ENCODE data around the gene MYL7.

Gene MYL7

DNA sequence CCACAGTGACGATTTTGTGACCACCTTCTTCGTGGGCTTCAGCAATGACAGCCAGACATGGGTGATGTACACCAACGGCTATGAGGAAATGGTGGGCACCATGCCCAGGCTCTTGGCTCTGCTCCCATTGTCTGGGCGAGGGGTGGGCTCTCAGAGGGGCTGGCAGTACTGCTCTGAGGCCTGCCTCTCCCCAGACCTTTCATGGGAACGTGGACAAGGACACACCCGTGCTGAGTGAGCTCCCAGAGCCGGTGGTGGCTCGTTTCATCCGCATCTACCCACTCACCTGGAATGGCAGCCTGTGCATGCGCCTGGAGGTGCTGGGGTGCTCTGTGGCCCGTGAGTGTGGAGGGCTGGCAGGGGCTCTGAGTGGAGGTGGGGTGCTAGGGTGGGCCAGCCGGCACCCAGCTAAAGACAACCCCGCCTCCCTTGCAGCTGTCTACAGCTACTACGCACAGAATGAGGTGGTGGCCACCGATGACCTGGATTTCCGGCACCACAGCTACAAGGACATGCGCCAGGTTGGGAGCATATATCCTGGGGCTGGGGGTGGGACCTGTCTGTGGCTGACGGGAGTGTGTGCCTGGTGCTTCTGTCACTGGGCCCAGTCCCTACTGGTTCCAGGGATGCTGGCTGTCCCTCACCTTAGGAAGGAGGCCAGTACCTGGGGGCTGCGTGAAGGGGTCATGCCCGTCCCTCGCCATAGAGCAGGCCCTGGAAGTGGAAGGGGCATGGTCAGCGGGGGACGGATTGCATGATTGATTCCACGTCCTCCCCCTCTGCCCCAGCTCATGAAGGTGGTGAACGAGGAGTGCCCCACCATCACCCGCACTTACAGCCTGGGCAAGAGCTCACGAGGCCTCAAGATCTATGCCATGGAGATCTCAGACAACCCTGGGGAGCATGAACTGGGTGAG, 30.2 kb downstream of the MYL7 start:
- no peak for DNase-seq

DNA sequence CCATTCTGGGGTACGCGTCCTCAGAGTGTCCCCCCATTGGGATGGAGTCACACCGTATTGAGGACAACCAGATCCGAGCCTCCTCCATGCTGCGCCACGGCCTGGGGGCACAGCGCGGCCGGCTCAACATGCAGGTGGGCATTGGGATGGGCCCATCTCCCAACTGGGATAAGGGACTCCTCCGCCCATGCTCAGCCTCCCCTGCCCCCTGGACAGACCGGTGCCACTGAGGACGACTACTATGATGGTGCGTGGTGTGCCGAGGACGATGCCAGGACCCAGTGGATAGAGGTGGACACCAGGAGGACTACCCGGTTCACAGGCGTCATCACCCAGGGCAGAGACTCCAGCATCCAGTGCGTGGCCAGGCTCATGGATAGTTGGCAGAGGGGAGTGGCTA, 31.1 kb downstream of the MYL7 start:
- DNase-seq = no peak

DNA sequence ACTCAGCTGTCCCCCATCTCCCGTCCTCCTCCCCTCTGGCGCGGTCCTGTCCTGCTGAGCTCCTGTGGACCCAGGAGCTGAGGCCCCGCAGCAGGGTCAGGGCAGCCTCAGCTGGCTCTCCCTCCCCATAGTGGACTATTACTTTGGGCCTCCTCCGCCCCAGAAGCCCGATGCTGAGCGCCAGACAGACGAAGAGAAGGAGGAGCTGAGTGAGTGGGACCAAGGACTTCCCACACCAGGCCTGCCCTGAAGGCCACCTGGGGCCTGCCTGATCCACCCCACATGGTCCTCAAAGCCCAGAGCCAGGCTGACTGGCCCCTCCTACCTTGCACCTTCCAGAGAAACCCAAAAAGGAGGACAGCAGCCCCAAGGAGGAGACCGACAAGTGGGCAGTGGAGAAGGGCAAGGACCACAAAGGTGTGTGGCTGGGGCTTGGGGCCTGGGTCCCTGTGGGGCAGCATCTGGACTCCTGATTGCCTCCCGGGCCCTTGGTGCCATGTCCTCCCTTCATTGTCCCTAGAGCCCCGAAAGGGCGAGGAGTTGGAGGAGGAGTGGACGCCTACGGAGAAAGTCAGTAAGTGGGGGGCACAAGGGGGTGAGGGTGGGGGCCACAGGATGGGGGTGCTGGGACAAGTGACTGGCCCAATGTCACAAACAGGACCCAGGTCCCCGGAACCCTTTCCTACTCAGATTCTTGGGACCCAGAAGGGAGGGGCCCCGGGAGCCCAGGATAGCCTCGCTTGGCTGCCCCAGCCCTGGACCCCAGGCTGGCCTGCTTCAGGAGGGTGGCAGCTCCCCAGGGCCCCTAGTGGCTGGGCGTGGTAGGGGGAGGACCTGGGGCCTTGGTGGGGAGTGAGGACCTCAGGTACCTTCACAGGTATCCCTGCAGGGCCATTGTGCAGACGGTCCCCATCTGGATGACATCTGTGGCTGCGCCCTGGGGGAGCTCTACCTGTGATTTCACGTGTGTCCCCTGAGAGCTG, 32.1 kb downstream of the MYL7 start:
- DNase-seq = no peak

DNA sequence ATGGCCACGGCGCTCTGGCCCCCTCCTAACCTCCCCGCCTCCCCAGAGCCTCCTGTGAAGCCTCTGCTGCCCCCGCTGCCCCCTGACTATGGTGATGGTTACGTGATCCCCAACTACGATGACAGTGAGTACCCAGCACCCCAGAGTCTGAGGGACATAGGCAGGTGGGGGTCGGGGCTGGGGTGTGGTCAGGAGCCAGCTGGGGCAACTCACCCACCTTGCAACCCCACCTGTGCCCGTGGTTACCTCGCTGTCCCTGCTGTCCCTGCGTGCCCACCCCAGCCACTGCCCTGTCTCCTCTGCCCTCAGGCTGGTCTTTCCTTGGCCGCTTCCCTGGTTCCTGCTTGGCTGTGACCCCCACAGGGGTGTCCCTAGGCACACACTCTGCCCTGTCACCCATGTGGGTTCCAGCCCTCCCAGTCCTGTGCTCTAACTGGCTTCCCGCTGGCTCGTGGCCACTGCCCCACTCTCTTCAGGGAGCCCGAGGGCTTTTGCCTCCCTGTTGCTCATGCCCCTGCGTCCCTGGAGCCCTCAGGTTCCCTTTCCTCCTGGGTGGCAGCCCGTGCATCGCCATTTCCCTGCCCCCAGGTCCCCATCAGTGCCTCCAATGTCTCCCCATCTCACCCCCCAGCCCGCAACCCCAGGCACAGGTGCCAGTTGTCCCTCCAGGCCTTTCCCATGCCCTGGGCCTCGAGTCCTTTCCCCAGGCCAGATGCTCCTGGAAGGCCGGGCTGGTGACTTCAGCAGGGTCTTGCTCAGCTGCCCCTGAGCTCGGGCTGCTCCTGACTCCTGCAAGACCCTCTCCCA, 33.0 kb downstream of the MYL7 start:
- DNase-seq = no peak

DNA sequence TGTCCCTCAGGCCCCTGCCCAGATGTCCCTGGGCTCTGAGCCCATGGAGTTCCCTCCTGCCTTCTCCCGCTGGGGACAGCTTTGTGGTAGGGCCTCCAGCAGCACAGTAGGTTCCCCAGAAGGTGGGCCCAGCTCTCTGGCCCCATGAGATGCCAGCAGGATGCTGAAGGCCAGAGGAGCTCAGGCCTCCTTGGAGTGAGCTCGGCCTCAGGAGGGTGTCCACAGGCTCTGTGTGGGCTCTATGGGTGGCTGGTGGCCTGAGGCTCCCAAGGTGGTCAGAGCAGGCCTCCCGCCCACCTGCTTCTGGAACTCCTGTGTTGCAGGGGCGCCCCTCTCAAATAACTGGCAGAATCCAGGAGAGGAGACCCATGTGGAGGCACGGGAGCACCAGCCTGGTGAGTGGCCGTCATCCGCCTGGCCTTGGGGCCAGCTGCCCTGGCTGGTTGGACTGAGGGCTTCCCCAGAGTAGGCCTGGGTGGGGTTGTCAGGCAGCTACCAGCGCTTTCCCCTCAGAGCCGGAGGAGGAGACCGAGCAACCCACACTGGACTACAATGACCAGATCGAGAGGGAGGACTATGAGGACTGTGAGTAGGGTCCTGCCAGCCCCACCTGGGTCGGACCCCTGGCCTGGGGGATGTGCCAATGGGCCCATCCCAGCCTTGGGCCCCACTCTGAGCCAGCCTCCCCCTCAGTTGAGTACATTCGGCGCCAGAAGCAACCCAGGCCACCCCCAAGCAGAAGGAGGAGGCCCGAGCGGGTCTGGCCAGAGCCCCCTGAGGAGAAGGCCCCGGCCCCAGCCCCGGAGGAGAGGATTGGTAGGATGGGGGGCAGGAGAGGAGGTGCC, 33.8 kb downstream of the MYL7 start:
- no peak for DNase-seq

DNA sequence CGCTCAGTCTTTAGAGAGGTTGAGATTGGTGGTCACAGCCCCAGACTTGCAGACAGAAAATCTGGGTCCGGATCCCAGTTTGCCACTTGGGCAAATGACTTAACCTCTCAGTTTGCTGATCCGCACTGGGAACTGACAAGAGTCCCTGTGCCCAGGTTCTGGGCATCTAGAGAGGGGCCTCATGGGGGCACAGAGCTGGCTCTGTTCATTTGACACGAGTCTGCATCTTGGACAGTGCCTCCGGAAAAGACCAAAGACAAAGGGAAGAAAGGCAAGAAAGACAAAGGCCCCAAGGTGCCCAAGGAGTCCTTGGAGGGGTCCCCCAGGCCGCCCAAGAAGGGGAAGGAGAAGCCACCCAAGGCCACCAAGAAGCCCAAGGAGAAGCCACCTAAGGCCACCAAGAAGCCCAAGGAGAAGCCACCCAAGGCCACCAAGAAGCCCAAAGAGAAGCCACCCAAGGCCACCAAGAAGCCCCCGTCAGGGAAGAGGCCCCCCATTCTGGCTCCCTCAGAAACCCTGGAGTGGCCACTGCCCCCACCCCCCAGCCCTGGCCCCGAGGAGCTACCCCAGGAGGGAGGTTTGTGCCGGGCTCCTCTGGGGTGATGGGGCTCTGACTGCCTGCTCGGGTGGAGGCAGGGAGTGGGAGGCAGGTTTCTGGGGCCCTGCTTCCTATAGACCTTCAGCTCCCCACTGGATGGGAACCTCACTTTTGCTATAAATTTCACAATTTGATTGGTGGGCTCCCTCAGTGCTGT, 34.6 kb downstream of the MYL7 start:
- DNase-seq = no peak

DNA sequence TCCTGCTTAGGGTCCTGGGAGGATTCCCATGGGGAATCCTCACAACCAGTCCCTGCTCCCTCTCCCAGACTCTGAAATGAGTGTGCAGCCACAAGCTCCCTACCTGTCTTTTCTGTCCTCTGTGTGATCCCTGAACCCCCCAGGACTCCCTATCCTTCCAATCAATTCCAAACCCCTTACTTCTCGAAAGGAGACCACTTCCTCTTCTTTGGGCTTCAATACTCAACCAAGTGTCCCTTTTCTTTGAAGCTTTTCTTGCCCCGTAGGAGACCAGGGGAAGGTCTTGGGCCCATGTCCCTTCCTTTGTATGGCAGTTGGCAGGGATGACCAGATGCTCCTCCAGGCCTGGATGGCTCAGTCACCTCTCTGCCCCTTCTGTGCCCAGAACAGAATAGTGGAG, 35.3 kb downstream of the MYL7 start:
- no peak for DNase-seq

DNA sequence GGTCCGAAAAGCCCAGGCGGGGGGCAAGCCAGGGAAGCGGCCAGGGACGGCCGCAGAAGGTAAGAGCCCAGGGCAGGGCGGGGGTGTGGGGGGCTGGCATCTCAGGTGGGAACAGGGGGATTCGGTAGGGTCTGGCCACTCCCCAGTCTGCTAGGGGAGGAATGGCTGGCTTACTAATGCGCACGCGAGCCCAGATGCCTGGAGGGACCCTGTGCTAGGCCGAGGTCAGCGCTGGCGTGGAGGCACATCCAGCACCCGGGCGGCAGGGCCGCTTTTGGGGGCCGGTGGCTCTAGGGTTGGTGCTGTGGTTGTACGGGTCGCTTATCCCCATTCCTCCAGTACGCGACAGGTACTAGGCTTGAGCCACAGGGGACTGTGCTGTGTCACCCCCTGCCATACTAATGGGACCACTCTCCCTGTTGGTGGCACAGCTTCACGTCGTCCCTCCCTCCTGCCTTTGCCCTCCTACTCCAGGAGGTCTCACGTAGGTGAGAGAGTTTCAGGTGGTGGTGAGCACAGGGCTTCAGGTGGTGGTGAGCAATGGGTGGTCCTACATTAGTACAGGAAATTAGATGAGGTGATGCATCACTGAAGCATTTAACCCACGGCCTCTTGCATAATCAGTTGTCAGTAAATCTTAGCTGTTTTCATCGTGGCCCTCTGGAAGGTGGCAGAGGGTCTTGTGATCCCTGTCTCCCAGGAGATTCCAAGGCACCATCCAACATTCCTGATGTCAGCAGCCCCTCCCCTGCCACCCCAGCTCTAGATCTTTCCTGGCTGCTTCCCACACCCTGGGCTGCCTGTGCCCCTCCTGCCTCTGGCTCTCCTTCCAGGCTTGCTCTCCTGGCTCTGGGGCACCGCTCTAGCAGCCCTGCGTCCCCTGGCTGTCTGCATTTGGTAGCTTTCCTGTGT, 36.0 kb downstream of the MYL7 start:
- no peak for DNase-seq

DNA sequence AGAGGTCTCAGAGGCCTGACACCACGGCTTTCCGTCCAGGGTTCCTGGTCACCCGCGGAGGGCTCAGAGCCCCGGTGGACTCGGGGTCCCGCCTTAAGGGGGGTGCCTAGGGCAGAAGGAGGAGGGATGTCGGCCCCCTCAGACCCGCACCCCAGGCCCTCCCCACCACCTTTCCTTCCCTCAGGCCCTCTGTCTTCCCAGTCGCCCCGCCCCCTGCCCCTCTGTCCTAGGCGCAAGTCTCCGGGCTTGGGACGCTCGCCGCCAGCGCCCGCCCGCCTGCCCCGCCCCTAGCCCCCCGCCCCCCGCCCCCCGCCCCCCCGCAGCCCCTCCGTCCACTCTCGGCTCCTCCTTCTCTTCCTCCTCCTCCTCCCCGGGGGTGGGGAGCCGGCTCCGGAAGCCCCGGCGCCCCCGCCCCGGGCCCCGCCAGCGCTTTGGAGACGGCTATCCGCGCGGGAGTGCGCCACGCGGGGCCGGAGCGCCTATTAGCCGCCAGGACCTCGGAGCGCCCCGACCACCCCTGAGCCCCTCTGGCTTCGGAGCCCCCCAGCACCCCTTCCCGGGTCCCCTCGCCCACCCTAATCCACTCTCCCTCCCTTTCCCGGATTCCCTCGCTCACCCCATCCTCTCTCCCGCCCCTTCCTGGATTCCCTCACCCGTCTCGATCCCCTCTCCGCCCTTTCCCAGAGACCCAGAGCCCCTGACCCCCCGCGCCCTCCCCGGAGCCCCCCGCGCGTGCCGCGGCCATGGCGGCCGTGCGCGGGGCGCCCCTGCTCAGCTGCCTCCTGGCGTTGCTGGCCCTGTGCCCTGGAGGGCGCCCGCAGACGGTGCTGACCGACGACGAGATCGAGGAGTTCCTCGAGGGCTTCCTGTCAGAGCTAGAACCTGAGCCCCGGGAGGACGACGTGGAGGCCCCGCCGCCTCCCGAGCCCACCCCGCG, 36.9 kb downstream of the MYL7 start, which contains the start of gene AEBP1:
TSS of gene AEBP1 (plus strand) at position 423 of the 937 bp plus-strand sequence. CDS start at position 744, 321 bp downstream.
- DNase-seq = peak; percentile 25

DNA sequence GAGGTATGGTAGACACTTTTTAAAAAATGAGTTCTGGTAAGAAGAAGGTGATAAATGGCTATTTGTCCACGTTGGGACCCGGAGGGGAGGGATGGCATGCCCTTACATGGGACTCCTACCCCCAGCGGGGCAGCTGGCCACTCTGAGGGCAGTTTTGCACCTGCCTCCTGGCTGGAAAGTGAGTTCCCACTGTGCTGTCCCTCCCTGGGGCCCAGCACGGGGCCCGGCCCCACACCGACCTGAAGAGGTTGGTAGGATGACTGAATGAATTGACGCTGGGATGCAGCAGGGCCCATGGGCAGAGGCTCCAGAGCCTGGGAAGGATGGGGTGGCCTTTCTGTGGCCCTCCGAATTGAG, 37.6 kb downstream of the MYL7 start:
- no peak for DNase-seq

DNA sequence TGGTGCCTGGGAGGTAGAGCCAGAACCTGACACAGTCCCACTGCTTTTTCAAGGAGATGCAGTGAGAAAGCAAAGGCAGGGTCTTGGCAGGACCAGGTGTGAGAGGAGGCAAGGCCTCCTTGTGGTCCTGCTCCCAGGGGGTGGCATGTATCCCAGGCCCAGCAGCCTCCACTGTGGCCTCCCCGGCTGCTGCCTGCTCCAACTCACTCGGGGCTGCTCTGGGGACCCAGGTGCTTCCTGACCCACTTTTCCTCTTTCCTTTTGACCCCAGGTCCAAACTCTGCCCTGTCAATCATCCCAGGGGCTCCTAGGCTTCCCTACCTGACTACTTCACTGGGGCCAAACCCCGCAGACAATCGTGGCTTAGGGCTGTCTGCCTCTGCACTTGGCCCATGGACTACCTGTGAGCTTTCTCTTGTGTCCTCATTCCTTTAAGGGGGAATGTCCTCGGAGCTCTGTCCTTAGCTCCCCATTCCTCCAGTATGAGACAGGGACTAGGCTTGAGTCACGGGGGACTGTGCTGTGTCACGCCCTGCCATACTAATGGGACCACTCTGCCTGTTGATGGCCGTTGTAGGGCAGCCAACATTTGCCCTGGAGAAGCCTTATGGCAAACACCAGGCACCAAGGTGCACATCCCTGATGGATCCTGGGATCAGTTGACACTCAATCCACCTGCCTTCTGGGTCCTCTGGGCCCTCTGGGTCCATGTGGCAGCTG, 38.1 kb downstream of the MYL7 start:
- DNase-seq = no peak

DNA sequence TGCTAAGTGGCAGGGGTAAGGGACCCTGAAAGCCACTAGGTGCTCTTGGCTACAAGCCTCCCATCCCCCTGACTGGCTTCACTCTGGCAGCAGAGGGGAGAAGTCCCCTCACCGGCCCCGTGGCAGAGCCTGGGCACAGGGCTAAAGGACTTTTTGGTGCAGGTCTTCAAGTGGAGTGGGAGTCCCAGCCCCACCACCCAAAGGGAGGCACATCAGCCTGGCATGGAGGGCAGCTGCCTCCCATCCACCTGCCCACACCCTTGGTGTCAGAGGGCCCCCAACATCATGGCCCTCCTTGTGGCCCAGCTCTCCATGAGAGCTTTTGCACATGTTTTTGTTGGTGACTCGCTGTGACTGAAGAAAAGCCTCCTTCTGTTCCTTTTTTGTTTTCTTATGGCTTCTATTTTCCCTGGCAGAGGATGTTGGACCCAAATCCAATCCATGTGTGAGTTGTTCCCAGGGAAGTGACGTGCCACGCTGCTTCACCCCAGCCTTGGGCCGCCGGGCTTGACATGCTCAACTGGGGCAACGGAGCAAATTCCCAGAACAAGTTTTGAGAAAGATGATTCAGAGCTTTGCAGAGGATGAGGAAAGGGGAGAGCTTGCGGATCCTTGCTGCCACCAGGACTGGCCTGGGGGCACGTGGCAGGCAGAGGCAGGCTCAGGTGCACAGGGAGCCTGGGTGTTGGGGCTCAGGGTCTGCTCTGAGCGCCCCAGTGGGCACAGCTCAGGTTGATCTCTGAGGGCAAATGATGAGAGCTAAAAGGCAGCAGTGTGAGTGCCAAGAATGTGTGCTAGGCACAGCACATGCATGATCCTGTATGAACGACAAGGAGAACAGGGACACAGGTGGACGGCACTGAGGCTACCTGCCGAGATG, 38.9 kb downstream of the MYL7 start:
- no peak for DNase-seq

DNA sequence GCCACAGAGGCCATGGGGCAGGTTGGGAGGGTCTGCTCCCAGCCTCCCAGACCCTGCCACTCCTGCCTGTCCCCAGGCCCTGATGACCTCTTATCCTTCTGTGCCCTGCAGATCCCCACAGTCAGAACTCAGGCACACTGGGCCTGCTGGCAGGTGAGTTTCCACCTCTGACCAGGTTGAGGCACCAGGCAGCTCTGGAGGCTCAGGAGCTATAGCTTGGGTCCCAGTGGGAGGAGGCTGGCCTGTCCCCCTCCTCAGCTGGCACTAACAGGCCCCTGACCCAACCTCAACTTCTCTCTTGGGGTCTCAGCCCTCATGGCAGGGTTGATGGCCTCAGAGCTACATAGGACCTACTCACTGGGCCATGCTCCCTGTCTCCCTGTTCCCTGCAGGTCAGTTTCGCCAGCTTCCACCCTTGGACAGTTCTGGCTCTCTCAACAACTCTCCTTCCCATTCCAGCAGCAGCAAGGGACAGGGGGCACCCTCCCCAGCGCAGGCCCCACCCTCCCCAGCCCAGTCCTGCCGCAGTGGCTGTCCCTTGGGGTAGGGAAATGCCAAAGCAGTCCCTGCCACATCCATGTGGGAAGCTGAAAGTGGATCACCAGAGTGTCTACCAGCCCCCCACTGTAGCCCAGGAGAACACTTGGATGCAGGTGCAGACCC, 39.7 kb downstream of the MYL7 start:
- no peak for DNase-seq

DNA sequence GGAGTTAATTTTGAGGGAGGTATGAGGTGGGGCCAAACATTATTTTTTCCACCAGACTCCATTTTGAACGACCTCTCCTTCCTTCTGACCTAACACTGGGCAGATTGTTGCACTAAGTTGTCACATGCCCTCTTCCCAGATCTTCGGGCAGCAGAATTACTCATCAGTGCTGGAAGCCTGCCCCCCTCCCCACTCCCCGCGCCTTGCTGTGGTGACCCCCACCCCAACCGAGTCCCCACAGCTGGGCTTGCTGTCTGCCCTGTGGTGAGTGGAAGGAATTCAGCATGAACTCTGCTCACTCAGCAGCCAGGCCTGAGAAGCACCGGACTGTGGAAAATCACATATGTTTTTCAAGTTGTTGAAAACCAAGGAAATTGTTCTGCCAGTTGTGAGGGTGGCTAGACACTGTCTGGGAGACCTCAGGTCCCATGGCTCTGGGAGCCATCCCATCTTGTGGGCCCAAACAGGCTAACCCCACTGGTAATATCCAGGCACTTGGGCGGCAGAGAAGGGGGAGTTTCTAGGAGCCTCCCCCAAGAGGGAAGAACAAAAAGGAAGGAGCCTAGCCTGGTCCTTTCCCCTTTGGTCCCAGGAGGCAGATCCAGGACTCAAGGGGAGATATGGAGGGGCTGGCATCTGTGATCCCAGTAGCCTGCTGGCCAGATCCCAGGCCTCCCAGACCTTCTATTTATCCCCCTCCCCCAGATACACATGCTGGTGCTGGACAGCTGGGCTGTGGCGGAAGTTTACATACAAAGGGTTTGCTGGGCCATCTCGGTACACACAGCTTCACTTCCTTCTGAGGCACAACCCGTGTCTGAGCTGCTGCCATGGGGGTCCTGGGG, 40.5 kb downstream of the MYL7 start:
- no peak for DNase-seq

DNA sequence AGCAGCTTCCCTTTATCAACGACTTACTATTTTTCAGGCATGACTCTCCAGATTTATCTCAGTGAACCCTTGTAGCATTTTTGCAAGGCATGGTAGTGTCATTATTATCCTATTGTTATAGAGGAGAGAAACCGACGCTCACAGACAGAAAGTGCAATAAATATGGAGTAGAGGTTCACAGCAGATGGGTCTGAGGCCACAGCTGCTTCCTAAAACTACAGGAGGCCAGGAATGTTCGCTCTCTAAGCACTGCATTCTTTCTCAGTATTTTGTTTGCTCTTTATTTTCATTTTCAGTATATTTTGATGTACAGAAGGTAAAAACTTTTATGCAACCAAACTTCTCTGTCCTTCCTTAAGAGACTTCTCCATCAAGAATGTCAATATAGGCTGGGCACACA, 41.5 kb downstream of the MYL7 start:
- no peak for DNase-seq
